CD4-positive, alpha-beta memory T cell (primary cell): ENCODE data around the gene CRISPLD2. TPM values are rescaled to one million over a fixed set of nuclear protein-coding genes. Genes with fewer than 3 reads are reported as not detected.
A peak's percentile ranks its signal among the peaks of the same experiment; 100 is the strongest.

Experiments
- CTCF ChIA-PET: fragments of 350-600 bp; sonication (Branson Sonifier 250); formaldehyde crosslinking; loops from one replicate; lab custom pipeline; 2021; ENCODE audit warnings: inconsistent platforms; ENCODE audit not compliant: partially characterized antibody; lab: Charles Lee
- POLR2A ChIA-PET: fragments of 350-600 bp; sonication (Branson Sonifier 250); formaldehyde crosslinking; loops from one replicate; lab custom pipeline; 2021; ENCODE audit not compliant: partially characterized antibody; lab: Charles Lee
- DNase-seq, 5 donors: peaks; one replicate each; pipeline versions ENCODE4 v3.0.0 to v3.0.0-alpha.2; 2020 to 2022; ENCODE audit warnings: mixed read lengths in 1 of 5
- H3K27ac ChIP-seq: one replicate; pipeline ENCODE4 v1.7.0; 2013; ENCODE audit warnings: low read depth, low read length
- H3K27me3 ChIP-seq: 2 replicates; pipeline ENCODE4 v1.7.0; 2013; ENCODE audit warnings: mild to moderate bottlenecking, low read length, moderate library complexity; ENCODE audit not compliant: insufficient read depth
- H3K36me3 ChIP-seq: 2 replicates; pipeline ENCODE4 v1.7.0; 2013; ENCODE audit warnings: mild to moderate bottlenecking, low read length, moderate library complexity; ENCODE audit not compliant: insufficient read depth
- H3K4me1 ChIP-seq: 2 replicates; pipeline ENCODE4 v1.7.0; 2013; ENCODE audit warnings: mild to moderate bottlenecking, low read length, moderate library complexity; ENCODE audit not compliant: insufficient read depth
- H3K4me3 ChIP-seq, 2 donors: one replicate each; pipeline ENCODE4 v1.7.0; 2013; ENCODE audit warnings: low read length in 2 of 2, mild to moderate bottlenecking in 1 of 2
- H3K9me3 ChIP-seq, 2 donors: one replicate each; pipeline ENCODE4 v1.7.0; 2013; ENCODE audit warnings: low read length in 2 of 2, control low read depth in 1 of 2; ENCODE audit not compliant: control insufficient read depth in 1 of 2
- H3K27ac Mint-ChIP-seq, 7 donors: one replicate each; pipeline ENCODE4 v1.8.0; 2020 to 2021; ENCODE audit warnings: mixed read lengths in 7 of 7, mild to moderate bottlenecking in 6 of 7, inconsistent platforms in 3 of 7, moderate library complexity in 3 of 7
- H3K27me3 Mint-ChIP-seq, 2 donors: one replicate each; pipeline ENCODE4 v1.8.0; 2020 to 2021; ENCODE audit warnings: mixed read lengths in 2 of 2
- H3K36me3 Mint-ChIP-seq, 2 donors: one replicate each; pipeline ENCODE4 v1.8.0; 2020 to 2021; ENCODE audit warnings: mixed read lengths in 2 of 2, inconsistent platforms in 1 of 2, mild to moderate bottlenecking in 1 of 2
- H3K4me1 Mint-ChIP-seq, 4 donors: one replicate each; pipeline ENCODE4 v1.8.0; 2020 to 2021; ENCODE audit warnings: mixed read lengths in 4 of 4, mild to moderate bottlenecking in 1 of 4
- H3K4me3 Mint-ChIP-seq, 8 donors: one replicate each; pipeline ENCODE4 v1.8.0; 2020 to 2021; ENCODE audit warnings: mixed read lengths in 8 of 8, mild to moderate bottlenecking in 7 of 8, moderate library complexity in 6 of 8, inconsistent platforms in 3 of 8
- H3K9me3 Mint-ChIP-seq, 8 donors: one replicate each; pipeline ENCODE4 v1.8.0; 2020 to 2021; ENCODE audit warnings: mixed read lengths in 8 of 8, mild to moderate bottlenecking in 5 of 8, inconsistent platforms in 3 of 8, moderate library complexity in 1 of 8
- intact Hi-C: fragments of 100-400 bp; cut with micrococcal nuclease; formaldehyde crosslinking; loops from one replicate; pipeline ENCODE4 v1.15.1; 2023
- polyA plus RNA-seq, 2 donors: library from polyadenylated mRNA; unstranded; fragments of 300-500 nt; fragmentation: Illumina TruSeq; gene quantifications; one replicate each; pipeline ENCODE4 v1.2.3, GENCODE V29; 2021
- total RNA-seq, 2 experiments: library from RNA; stranded (reverse); gene quantifications; one replicate each; pipeline ENCODE4 v1.2.3, GENCODE V29; 2021

CRISPLD2 gene
- total and polyA plus RNA-seq, 4 experiments from 2014 or later, result 0.32 to 2.5 (median 0.95) TPM

DNA sequence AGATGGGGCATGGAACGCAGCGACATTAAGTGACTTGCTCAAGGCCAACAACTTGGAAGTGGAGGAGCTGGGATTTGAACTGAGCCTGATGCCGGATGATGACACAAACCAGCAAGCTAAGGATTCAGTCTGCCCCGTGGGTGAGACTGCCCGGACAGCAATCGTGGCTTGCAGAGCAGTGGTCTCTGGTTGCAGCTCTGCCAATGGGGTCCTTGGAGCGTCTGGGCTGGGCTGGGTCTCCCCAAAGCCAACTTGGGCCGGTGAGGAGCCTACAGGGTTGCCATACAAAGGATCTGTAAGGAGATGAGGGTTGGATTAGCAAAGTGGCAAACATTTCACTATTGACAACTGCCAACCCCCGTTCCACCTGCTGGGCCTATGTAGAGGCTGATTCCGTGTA lies 2.6 kb upstream of the CRISPLD2 start:
- intact Hi-C loops, result no loop called here
- H3K27me3 ChIP-seq, result no peaks in the 10 kb centered on the region
- H3K4me3 ChIP-seq, result no peak overlapping the region
- CTCF ChIA-PET, result no interaction called here
- H3K4me3 Mint-ChIP-seq, result no peak overlapping the region
- H3K36me3 Mint-ChIP-seq, result no peaks in the 10 kb centered on the region
- DNase-seq, result no peak
- peaks cover 18% of the 10 kb centered on the region for H3K4me1 ChIP-seq
- peak overlapping the region in 1 of 7 donors; percentile 13 for H3K27ac Mint-ChIP-seq
- POLR2A ChIA-PET, result no interaction called here
- no peaks in the 10 kb centered on the region for H3K9me3 ChIP-seq
- no peak overlapping the region for H3K27ac ChIP-seq
- peaks cover 0 to 2% (median 0%) of the 10 kb centered on the region in 8 donors for H3K9me3 Mint-ChIP-seq
- peaks cover 3 to 5% of the 10 kb centered on the region in 2 donors for H3K27me3 Mint-ChIP-seq
- H3K4me1 Mint-ChIP-seq, result peaks cover 8 to 30% (median 16%) of the 10 kb centered on the region in 4 donors
- no peaks in the 10 kb centered on the region for H3K36me3 ChIP-seq

DNA sequence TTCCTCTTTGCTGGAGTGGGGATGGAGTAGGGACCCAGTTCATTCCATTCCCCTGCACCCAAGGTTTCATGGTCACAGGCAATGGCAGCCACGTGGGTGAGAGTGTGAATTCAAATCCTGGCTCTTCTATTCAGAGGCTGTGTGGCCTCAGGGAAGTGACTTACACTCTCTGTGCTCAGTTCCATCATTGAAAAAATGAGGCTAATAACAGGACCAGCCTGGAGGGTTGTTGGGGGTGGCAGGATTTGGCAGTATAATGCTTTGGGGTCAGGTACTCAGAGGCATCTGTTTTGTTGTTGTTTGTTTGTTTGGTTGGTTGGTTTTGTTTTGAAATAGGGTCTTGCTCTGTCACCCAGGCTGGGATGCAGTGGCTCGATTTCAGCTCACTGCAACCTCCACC lies 2.2 kb upstream of the CRISPLD2 start:
- H3K9me3 Mint-ChIP-seq, result no peaks in the 10 kb centered on the region
- peak overlapping the region in 2 of 7 donors; percentile 13 to 36 for H3K27ac Mint-ChIP-seq
- Histone ChIP-seq H3K4me3 (no peak overlapping the region), H3K9me3 (no peaks in the 10 kb centered on the region), H3K27ac (no peak overlapping the region), H3K36me3 (no peaks in the 10 kb centered on the region), H3K4me1 (peaks cover 18% of the 10 kb centered on the region), H3K27me3 (no peaks in the 10 kb centered on the region)
- peaks cover 4 to 8% of the 10 kb centered on the region in 2 donors for H3K27me3 Mint-ChIP-seq
- intact Hi-C loops, result no loop called here
- H3K4me3 Mint-ChIP-seq, result no peak overlapping the region
- no peak for DNase-seq
- CTCF ChIA-PET, result no interaction called here
- no peaks in the 10 kb centered on the region for H3K36me3 Mint-ChIP-seq
- POLR2A ChIA-PET, result no interaction called here
- H3K4me1 Mint-ChIP-seq, result peaks cover 8 to 32% (median 15%) of the 10 kb centered on the region in 4 donors

DNA sequence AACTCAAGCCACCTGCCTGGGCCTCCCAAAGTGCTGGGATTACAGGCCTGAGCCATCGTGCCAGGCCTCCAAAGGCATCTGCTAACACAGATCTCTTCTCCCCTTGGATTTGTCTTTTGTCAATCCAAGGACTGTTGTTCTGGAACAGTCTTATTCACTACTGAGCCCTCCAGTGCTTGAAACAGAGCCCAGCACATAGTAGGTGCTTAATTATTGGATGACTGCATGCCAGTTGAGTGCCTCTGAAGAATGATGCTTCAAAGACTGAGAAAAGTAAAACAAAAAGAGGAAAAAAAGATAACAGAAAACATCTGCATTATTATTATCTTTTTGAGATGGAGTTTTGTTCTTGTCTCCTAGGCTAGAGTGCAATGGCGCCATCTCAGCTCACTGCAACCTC lies 1.7 kb upstream of the CRISPLD2 start:
- no peak for DNase-seq
- H3K9me3 ChIP-seq, result no peaks in the 10 kb centered on the region
- intact Hi-C loops, result no loop called here
- H3K36me3 Mint-ChIP-seq, result no peaks in the 10 kb centered on the region
- peaks cover 8 to 37% (median 14%) of the 10 kb centered on the region in 4 donors for H3K4me1 Mint-ChIP-seq
- peaks cover 18% of the 10 kb centered on the region for H3K4me1 ChIP-seq
- no peak overlapping the region for H3K4me3 Mint-ChIP-seq
- no peaks in the 10 kb centered on the region for H3K27me3 ChIP-seq
- peaks cover 7 to 13% of the 10 kb centered on the region in 2 donors for H3K27me3 Mint-ChIP-seq
- no peak overlapping the region for H3K27ac ChIP-seq
- no peak overlapping the region for H3K27ac Mint-ChIP-seq
- CTCF ChIA-PET, result interaction anchor here (2.1 kb wide), 1 partner anchor 63 kb away, joined by 6 read pairs; no protein-coding TSS in a partner anchor
- no peak overlapping the region for H3K4me3 ChIP-seq
- no peaks in the 10 kb centered on the region for H3K36me3 ChIP-seq
- POLR2A ChIA-PET, result no interaction called here
- no peaks in the 10 kb centered on the region for H3K9me3 Mint-ChIP-seq

DNA sequence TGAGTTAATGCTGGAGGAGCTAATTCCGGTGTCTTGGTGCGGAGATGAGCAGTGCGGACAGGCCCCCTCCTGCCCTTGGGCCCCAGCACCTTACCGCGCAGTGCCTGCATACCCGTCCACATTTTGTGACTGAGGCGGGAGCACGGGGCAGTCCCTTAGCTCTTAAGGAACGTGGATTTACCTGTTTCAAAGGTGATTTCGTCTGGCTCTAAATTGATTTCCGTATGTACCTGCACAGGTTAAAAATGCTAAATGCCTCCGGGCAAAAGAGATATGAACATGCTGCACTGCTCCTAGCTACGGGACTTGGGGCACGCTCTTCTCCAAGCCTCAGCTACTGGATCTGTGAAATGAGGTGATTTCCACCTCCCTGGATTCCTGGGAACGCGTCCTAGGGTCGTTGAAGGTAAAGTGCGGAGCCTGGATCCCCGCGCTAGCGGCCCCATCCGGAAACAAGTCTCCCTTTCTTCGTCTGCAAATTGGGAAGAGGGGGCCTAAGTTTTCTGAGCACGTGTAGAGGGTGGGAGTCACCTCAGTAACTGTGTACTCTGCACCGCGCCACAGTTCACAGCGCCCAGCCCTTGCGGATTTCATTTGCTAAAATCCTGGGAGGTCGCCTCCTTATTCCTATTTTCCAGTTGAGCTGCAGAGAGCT lies 669 bp upstream of the CRISPLD2 start:
- H3K4me1 ChIP-seq, result peaks cover 18% of the 10 kb centered on the region
- Mint-ChIP-seq H3K9me3 (no peaks in the 10 kb centered on the region), H3K27ac (peak overlapping the region in 1 of 7 donors; percentile 6), H3K4me1 (peaks cover 8 to 41% (median 14%) of the 10 kb centered on the region in 4 donors), H3K4me3 (peak overlapping the region in 1 of 8 donors; percentile 35), H3K36me3 (no peaks in the 10 kb centered on the region), H3K27me3 (peaks cover 7 to 14% of the 10 kb centered on the region in 2 donors)
- H3K4me3 ChIP-seq, result peak overlapping the region in 1 of 2 donors; percentile 41
- no peaks in the 10 kb centered on the region for H3K9me3 ChIP-seq
- no peak for DNase-seq
- no peak overlapping the region for H3K27ac ChIP-seq
- POLR2A ChIA-PET, result interaction anchor here (1.1 to 1.2 kb wide), 2 partner anchors 60 to 65 kb away, joined by 3 to 5 read pairs; no protein-coding TSS in a partner anchor
- no peaks in the 10 kb centered on the region for H3K36me3 ChIP-seq
- intact Hi-C loops, result loop anchor here (1.0 kb wide), 1 partner anchor 65 kb away; no protein-coding TSS in a partner anchor
- CTCF ChIA-PET, result interaction anchor here (0.7 to 2.1 kb wide), 2 partner anchors 11 to 64 kb away, joined by 3 to 6 read pairs; no protein-coding TSS in a partner anchor
- H3K27me3 ChIP-seq, result no peaks in the 10 kb centered on the region

DNA sequence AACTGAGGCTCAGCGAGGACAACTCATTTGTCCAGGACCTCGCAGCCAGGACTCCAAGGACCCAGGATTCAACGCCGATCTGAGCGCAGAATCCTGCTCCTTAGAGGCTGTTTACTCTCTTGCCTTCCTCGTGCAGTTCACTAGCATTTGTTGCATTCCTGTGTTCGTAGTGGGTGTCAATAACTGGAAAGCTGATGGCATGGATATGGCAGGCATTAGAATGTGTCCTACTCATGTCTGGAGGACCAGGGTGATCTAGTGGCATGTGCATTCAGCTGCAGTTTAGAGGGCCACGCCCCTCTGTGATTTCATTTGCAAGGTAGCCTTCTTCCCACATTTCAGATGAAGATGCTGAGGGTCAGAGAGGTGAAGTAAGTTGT lies 510 bp downstream of the CRISPLD2 start:
- intact Hi-C loops, result no loop called here
- peaks cover 8 to 41% (median 14%) of the 10 kb centered on the region in 4 donors for H3K4me1 Mint-ChIP-seq

DNA sequence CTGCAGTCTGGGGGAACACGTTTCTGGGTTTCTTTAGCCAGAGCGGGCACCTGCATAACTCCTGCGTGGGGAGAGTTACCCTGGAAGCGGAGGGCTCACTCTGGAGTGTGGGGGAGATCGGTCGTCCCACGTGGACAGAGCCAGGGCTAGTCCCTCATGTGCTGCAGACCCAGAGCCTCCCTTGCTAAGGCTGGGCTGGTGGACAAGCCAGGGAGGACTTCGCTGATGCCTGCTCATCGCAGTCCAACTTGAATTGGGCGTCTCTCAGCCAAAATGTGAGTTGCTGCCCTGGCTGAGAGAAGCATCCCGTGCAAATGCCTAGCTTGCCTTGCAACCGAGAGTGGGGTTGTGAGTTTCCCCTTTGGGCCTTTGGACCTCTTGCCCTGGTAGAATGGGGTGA lies 986 bp downstream of the CRISPLD2 start:
- Histone ChIP-seq H3K36me3 (no peaks in the 10 kb centered on the region), H3K9me3 (no peaks in the 10 kb centered on the region), H3K27ac (no peak overlapping the region), H3K27me3 (no peaks in the 10 kb centered on the region), H3K4me1 (peaks cover 18% of the 10 kb centered on the region), H3K4me3 (no peak overlapping the region)
- intact Hi-C loops, result no loop called here
- peaks cover 10 to 12% of the 10 kb centered on the region in 2 donors for H3K27me3 Mint-ChIP-seq
- H3K4me1 Mint-ChIP-seq, result peaks cover 8 to 41% (median 14%) of the 10 kb centered on the region in 4 donors
- POLR2A ChIA-PET, result no interaction called here
- no peaks in the 10 kb centered on the region for H3K9me3 Mint-ChIP-seq
- no peaks in the 10 kb centered on the region for H3K36me3 Mint-ChIP-seq
- H3K27ac Mint-ChIP-seq, result no peak overlapping the region
- H3K4me3 Mint-ChIP-seq, result peak overlapping the region in 7 of 8 donors; percentile 65 to 90 (median 85)
- no peak for DNase-seq
- CTCF ChIA-PET, result interaction anchor here (1.1 to 1.3 kb wide), 2 partner anchors 68 to 150 kb away, joined by 3 to 5 read pairs; no protein-coding TSS in a partner anchor

More for the DNA sequence above, 510 bp downstream of the CRISPLD2 start:
- Histone ChIP-seq H3K4me1 (peaks cover 18% of the 10 kb centered on the region), H3K36me3 (no peaks in the 10 kb centered on the region), H3K27ac (no peak overlapping the region), H3K9me3 (no peaks in the 10 kb centered on the region), H3K4me3 (peak overlapping the region; percentile 14 to 41), H3K27me3 (no peaks in the 10 kb centered on the region)
- peaks cover 10 to 14% of the 10 kb centered on the region in 2 donors for H3K27me3 Mint-ChIP-seq
- no peaks in the 10 kb centered on the region for H3K9me3 Mint-ChIP-seq
- ChIA-PET POLR2A (interaction anchor here (0.7 to 1.2 kb wide), 3 partner anchors 9 to 66 kb away, joined by 3 to 5 read pairs (median 3); no protein-coding TSS in a partner anchor), CTCF (interaction anchor here (1.1 to 2.1 kb wide), 3 partner anchors 66 to 151 kb away, joined by 3 to 6 read pairs (median 5); no protein-coding TSS in a partner anchor)
- H3K36me3 Mint-ChIP-seq, result no peaks in the 10 kb centered on the region
- peak overlapping the region; percentile 65 to 90 (median 84) for H3K4me3 Mint-ChIP-seq
- DNase-seq, result no peak
- peak overlapping the region in 2 of 7 donors; percentile 64 to 67 for H3K27ac Mint-ChIP-seq

DNA sequence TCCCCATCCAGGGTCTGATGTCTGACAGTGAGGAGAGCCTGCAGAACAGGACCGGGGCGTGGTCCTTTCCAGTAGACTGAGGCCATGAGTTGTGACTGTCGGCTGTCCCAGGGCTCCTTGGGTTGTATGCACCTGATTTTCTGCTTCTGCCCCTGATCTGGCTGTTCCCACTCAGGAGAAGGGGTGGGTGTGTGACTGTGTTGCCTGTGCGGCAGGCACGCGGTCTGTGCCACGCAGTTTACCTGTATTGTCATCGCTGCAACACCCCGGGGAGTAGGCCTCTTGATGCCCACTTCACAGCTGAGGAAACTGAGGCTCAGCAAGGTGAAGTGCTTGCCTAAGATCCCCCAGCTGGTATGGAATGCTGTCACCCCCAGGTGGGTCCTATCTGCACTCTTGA lies 1.4 kb downstream of the CRISPLD2 start:
- Mint-ChIP-seq H3K4me1 (peaks cover 8 to 41% (median 14%) of the 10 kb centered on the region in 4 donors), H3K27ac (no peak overlapping the region), H3K4me3 (peak overlapping the region in 4 of 8 donors; percentile 34 to 43 (median 35)), H3K36me3 (no peaks in the 10 kb centered on the region), H3K9me3 (no peaks in the 10 kb centered on the region), H3K27me3 (peaks cover 10 to 12% of the 10 kb centered on the region in 2 donors)
- Histone ChIP-seq H3K4me1 (peaks cover 18% of the 10 kb centered on the region), H3K9me3 (no peaks in the 10 kb centered on the region), H3K36me3 (no peaks in the 10 kb centered on the region), H3K27ac (no peak overlapping the region), H3K27me3 (no peaks in the 10 kb centered on the region), H3K4me3 (no peak overlapping the region)
- intact Hi-C loops, result no loop called here
- ChIA-PET POLR2A (no interaction called here), CTCF (no interaction called here)
- DNase-seq, result no peak
